ENCODE measurements around the gene C10orf105.
A peak's percentile ranks its signal among the peaks of the same experiment; 100 is the strongest.

C10orf105 gene

DNA sequence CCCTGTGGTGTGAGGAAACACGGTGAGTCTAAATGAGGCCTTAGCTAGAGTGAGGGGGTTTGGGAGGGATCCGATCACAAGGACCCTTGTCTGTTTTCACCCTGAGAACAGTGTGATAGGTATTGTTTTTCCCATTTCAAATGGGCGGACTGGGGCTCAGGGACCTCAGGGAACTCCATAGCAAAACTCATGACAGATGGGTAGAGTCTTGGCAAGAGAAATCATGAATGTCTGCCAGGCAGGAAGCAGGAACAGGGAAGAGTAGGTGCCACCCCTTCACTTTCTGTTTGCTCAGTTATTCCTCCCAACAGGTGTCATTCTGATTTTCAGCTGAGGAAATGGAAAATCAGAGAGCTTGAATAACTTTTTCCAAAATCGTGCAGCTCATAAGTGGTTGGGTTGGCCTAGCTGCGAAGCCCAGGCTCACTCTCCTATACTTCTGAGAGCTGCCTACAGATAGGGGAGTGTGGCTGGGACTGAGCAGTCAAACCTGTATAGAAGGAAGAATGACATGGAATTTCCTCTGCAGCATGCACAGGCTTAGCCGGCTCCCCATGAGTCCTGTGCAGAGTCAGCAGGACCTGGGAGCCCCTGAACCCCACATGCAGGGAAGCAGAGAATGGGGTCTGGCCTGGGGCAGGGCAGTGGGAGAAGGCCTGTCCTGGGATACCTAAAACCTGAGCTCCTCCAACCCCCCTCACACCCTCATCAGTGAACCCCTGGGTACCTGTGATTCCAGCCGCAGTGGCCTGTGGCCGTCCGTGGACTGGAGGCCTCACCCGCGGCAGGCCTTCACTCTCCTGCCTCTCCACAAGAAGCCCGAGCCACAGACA is 17.6 kb upstream of the C10orf105 start:
- DNase-seq (ENCODE audit: low read depth): no peak

GRCh38 chr10:71736570-71736952 is 17.0 kb upstream of the C10orf105 start:
- DNase-seq (ENCODE audit: low read depth): no peak

GRCh38 chr10:71735709-71736569 is 16.4 kb upstream of the C10orf105 start:
- DNase-seq (ENCODE audit: low read depth): no peak

DNA sequence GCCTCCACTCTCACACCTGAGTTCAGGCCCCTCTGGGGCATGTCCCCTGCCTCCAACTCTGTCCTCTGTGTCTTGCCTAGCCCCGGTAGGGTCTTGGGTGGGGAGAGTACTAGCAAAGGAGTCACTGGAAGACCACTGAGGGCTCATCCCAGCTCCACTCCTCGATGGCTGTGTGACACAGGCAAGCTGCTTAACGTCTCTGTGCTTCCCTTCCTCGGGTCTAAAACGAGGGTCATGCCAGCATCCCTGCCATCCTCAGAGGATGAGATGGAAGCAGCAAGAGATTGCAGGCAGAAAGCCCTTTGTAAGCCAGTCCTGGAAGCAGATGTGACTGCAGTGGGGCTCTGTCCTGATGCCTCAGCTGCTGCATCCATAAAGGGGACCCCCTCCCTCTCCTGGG is 15.2 kb upstream of the C10orf105 start:
- DNase-seq (ENCODE audit: low read depth): no peak

- no peak for DNase-seq (ENCODE audit: low read depth)
These were observed 12.2 kb upstream of the C10orf105 start for GRCh38 chr10:71731791-71732190.

DNA sequence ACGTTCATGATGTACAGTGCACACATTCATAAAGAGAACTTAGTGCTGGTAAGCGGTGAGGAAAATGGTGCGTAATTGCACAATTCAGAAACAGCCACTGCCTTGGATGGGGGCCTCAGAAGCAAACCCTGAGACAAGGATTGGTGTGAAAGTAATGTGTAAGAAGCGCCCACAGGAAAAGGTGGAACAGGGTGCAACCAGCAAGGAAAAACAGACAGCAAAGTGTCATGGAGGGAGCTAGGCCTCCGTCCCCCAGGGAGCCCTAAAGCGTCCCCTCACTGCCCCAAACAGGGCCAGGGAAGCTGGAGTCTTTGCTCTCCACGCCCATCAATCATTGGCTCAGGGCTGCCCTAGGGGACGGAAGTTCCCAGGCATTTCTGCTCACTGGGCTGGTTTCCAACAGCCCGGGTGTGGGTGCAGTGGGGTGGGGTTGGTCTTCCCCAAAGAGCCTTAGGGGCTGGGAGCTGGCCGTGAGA is 9.6 kb upstream of the C10orf105 start:
- peak; percentile 64 for DNase-seq (ENCODE audit: low read depth)

DNA sequence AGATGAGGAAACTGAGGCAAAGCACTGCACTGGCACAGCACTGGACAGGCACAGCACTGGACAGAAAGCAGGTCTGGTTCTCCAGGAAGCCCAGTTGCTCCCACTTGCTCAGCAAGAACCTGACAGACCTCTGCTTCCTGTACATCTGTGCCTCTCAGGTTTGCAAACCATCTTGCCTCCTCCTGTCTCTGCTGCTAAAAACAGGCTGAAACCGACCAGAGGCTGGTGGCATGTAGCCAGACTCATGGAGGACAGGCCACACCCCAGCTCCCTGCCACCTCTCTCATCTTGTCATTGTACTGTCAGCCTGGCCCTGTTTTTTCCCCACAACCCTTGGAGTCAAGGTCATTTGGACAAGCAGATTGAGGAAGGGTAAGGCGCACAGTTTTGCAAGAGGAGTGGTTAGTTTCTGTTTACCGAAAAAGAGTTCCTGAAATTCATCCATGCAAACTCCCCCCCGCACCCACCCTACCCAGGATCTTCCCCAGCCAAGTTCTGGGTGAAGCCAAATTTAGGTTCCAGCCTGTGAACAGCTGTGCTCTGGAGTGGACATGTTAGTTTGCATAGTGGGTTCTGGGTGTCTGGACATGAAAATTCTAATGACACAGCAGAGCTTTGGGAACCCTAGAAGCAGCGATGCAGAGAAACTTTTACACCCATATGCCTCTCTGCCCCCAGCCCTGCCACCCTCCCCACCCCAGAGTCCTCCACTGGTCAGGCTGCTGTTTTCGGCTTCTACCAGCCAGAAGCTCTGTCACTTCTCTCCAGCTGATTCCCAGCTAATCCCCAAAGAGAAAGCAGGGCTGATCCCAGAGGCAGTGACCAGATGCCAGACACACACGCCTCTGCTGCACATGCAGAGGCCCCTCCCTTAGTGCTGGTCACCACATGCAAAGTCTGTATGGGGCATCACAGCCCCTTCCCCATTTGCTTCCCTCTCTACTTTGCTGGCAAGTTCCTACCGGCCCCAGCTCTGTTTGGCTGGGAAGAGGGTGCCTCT is 8.5 kb upstream of the C10orf105 start:
- peak; percentile 40 for DNase-seq (ENCODE audit: low read depth)

DNA sequence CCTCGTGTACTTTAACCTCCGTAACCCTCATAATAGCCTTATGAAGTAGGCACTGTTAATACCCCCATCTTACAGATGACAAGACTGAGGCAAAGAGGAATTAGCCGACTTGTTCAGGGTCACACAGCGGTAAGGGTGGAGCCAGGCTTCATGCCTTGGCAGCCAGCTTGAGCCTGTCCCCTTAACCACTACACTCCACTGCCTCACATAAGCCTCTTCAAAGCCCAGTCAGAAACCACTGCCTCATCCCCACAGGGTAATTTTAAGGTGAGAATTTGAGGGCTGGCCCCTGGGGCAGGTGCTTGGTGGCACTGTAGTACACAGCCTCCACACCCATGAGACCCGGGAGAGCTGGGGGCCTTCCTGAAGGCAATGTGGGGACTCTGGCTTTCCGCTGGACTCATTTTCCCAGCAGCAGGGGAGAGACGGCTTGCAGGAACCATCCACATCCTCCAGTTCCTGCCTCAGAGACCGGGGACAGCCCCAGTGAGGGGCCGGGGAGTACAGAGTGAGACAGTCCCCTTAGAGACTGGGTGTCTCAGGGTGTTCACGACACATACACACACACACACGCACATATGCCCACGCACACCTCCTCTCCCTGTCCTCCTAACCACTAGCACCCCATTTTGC is 7.6 kb upstream of the C10orf105 start:
- no peak for DNase-seq (ENCODE audit: low read depth)

DNA sequence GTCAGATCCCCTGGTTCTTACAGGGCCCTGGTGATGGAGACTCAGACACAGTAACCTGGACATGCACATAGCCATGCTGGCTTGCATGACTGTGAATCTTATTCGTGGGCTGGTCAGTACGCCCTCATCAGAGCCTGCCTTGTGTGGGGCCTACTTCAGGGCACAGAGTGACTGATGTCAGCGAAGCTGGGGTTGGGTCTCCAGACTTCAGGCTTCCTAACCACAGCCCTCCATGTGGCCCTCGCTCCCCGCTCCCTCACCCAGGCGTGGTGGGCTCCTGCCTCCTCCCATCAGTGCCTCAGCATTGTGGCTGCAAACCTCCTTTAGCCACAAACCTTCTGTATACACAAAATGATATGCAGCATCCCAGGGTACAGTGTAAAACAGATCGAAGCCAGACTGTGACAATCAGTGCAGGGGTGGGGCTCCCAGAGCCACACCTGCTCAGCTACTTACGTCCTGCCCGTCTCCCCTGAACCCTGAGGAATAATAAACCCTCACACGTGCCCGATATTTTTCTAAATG is 7.1 kb upstream of the C10orf105 start:
- DNase-seq (ENCODE audit: low read depth): no peak

GRCh38 chr10:71725998-71726579 is 6.5 kb upstream of the C10orf105 start:
- DNase-seq (ENCODE audit: low read depth): peak; percentile 49

- DNase-seq (ENCODE audit: low read depth): no peak
These were observed 5.7 kb upstream of the C10orf105 start for GRCh38 chr10:71725249-71725648.

- no peak for DNase-seq (ENCODE audit: low read depth)
These were observed 5.0 kb upstream of the C10orf105 start for GRCh38 chr10:71724539-71724938.

DNA sequence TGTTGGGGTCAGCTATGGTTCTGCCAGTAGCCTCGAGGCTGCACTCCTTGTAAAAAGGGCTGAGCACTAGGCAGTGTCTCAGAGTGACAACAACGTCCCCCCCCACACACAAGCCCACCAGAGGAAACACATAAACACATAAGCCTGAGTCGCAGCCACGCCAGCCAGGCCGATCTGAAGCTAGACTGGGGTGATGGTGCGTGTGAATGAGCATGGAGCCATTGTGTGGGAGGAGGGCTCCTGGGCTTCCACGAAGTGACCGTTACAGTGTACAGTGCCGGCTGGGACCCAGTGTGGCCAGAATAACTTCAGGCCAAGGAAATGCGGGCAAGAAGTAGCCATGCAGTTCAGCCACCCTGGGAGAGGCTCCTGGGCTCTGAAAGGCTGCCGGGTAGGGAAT is 3.7 kb upstream of the C10orf105 start:
- no peak for DNase-seq (ENCODE audit: low read depth)

DNA sequence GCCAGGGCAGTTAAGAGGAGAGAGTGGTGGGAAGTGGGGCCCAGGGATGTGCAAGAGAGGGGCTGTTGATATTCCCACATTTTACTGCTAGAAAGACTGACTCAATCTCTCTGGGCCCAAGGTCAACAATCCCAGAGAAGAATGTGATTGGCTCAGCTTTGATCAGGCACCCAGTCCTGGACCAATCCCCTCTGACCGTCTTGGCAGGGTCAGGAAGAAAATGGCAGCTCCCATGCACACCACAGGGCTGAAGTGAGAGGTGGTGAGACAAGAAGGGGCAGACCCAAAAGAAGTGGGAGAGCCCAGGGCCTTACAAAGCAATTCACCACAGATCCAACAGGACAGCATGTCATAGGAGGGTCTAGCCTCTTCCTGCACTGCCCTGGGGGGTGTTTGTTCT is 3.3 kb upstream of the C10orf105 start:
- no peak for DNase-seq (ENCODE audit: low read depth)

DNA sequence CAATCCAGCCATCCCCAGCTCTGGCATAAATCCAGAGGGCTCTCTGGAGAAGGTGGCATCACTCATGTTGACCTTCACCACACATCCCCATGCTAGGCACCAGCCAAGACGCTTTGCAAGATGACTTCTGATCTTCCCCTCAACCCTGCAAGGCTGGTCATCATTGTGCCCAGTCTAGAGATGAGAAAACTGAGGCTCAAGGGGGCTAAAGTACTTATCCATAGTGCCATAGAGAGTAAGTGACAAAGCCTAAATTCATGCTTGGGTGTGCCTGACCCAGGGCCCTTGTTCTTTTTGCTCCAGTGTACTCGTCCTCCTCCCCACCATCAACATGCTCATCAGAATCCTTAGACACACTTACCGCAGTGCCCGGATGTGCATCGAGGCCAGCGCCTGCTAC is 1.7 kb upstream of the C10orf105 start:
- DNase-seq (ENCODE audit: low read depth): no peak

- no peak for DNase-seq (ENCODE audit: low read depth)
These were observed 710 bp upstream of the C10orf105 start for GRCh38 chr10:71720288-71720687.

DNA sequence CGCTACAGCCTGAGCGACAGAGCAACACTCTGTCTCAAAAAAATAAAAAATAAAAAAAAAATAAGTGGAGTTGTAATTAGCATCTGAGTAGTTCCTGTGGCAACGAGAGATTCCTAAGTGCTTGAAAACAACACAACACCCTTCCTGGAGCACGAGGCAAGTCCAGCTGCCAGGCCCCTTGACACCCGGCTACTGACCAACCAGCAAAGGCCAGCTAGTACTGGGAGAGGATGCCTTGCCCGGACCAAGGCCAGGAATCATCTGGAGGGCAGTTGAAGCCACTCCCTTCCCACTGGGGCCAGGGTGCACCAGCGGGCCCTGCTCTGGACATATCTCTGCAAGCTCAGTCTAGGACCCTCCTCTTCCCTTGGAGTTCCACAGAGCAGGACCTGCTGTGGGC is 536 bp downstream of the C10orf105 start:
- DNase-seq (ENCODE audit: low read depth): no peak

GRCh38 chr10:71718165-71718698 is 1.3 kb downstream of the C10orf105 start:
- DNase-seq (ENCODE audit: low read depth): no peak

DNA sequence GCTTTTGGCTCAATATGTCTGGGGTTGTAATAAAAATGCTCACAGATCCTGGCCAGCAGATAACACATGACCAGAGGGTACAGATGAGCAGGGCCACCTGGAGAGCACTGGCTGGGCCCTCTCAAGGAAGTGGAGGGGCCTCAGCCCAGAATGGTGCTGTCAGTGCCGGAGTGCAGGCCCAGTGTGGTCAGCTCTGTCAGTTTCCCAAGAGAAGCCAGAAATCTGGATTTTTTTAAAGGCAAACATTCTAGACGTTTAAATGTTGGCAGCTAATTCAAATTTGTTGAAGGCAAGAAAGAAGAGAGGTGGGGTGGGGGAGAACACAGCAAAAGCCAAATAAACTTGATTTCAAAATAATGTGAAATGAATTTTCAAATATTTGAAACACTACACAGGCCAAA is 2.0 kb downstream of the C10orf105 start:
- DNase-seq (ENCODE audit: low read depth): no peak

DNA sequence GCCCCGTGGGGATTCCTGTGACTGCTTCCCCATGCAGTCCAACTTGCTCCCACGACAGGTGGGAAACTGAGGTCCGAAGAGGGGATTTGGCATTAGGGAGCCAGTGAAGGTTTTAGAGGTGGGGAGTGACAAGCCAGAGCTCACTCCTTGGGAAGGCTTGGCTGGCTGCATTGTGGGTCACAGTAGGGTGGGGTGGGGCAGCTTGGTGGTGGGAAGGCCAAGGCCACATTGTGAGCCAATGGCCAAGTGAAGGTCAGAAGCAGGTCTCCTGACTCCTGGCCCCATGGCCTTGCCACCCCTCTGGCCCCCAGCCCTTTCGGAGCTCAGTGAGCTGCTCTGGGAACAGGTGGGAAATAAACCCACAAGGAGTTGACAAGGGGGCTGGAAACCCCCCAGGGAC is 2.5 kb downstream of the C10orf105 start:
- DNase-seq (ENCODE audit: low read depth): no peak

All from EH (cell line).